Thoracic aorta (tissue), 2 donors: Measurements from ENCODE around the gene CLMN. TPM values are rescaled to one million over a fixed set of nuclear protein-coding genes. Genes with fewer than 3 reads are reported as not detected.

Source experiments
- ATAC-seq: fragments of 150-250 bp; one replicate; pipeline ENCODE4 v1.8.0; 2017; ENCODE audit warnings: low read depth; ENCODE audit not compliant: insufficient number of reproducible peaks, low FRiP score
- DNase-seq: peaks from one replicate; pipeline ENCODE4 v3.0.0-alpha.2; 2020; ENCODE audit warnings: low spot score
- H3K27ac ChIP-seq, 2 donors: fragments of 200-600 bp; sonication (generic); 1 replicate in 1 of 2; 2 replicates in 1 of 2; pipeline ENCODE4 v1.5.1; 2016; ENCODE audit warnings: mild to moderate bottlenecking in 2 of 2, moderate library complexity in 2 of 2
- H3K27me3 ChIP-seq: fragments of 200-600 bp; sonication (generic); replicated peaks from 2 replicates; pipeline ENCODE4 v1.6.0; 2016; ENCODE audit warnings: mild to moderate bottlenecking; ENCODE audit not compliant: insufficient read depth
- H3K36me3 ChIP-seq: fragments of 200-600 bp; sonication (generic); one replicate; pipeline ENCODE4 v1.5.1; 2016
- H3K4me1 ChIP-seq, 2 donors: fragments of 200-600 bp; sonication (generic); 1 replicate in 1 of 2; 2 replicates in 1 of 2; pipeline versions ENCODE4 v1.5.1 to v1.6.0; 2016; ENCODE audit warnings: low read depth in 2 of 2, mild to moderate bottlenecking in 1 of 2; ENCODE audit not compliant: control insufficient read depth in 1 of 2
- H3K4me3 ChIP-seq: fragments of 200-600 bp; sonication (generic); 2 replicates; pipeline ENCODE4 v1.5.1; 2016; ENCODE audit warnings: mild to moderate bottlenecking
- H3K9me3 ChIP-seq: fragments of 200-600 bp; sonication (generic); 2 replicates; pipeline ENCODE4 v1.5.1; 2016
- total RNA-seq, 2 donors: library from RNA; depleted of rRNA; stranded (reverse); fragments of >200 nt; gene quantifications; one replicate each; pipeline versions ENCODE4 v1.1.0 to v1.2.3, GENCODE V29; 2016
- TF ChIP-seq, protein P1 (sequence below): fragments of 200-600 bp; sonication (generic); IDR thresholded peaks from one replicate; pipeline ENCODE4 v1.5.1; 2019; ENCODE audit warnings: antibody characterized with exemption

The CLMN gene
- total RNA-seq, 2 donors from 2014 or later = 7.3 to 10.4 TPM

DNA sequence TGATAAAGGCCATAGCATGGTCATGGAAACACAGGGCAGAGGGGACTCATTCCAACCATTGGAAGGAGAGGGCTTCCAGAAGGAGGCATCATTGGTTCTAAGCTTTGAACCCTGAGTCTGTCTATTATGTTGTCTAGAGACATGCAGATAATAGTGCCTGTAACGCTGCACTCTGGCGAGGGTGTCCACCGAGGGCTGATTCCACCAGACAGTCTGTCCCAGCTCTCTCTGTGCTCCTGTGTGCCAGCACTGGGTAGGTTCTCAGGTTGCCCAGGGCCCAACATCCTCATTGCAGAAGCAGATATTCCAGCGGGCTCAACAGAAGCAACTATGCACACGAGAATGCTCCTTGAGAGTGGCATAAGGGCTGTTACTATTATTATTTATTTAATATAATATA, 18.7 kb upstream of the CLMN start:
- Histone ChIP-seq H3K27ac (no peak overlapping the region), H3K9me3 (no peaks in the 10 kb centered on the region), H3K36me3 (no peaks in the 10 kb centered on the region), H3K4me3 (no peak overlapping the region), H3K27me3 (no peaks in the 10 kb centered on the region), H3K4me1 (no peaks in the 10 kb centered on the region)
- ATAC-seq = no peak
- no peak for DNase-seq
- TF ChIP-seq, protein P1, sequence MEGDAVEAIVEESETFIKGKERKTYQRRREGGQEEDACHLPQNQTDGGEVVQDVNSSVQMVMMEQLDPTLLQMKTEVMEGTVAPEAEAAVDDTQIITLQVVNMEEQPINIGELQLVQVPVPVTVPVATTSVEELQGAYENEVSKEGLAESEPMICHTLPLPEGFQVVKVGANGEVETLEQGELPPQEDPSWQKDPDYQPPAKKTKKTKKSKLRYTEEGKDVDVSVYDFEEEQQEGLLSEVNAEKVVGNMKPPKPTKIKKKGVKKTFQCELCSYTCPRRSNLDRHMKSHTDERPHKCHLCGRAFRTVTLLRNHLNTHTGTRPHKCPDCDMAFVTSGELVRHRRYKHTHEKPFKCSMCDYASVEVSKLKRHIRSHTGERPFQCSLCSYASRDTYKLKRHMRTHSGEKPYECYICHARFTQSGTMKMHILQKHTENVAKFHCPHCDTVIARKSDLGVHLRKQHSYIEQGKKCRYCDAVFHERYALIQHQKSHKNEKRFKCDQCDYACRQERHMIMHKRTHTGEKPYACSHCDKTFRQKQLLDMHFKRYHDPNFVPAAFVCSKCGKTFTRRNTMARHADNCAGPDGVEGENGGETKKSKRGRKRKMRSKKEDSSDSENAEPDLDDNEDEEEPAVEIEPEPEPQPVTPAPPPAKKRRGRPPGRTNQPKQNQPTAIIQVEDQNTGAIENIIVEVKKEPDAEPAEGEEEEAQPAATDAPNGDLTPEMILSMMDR = no peak

DNA sequence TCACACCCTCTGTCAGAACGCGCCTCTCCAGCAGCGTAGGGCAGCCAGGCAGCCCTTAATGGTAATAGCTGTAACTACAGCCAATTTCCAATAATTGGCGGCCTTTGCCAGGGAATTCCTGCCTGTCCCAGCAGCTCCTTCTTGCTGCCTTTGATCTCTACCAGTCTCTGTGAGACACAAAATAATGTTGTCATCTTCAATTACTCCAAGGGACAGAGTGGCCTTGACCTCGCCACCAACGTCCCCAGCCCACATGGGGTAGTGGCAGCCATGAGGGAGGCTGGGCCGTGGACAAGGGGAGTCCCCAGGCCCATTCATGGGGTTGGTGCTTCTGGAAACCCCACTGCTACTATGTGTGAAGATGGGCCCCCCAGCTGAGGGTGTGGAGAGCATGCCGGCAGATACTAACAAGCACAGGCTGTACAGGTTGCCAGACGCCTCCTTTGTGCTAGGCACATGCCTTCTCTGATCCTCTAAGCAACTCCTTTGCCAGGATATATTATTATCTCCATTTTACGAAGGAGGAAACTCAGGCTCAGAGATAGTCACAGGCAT, 17.4 kb upstream of the CLMN start:
- Histone ChIP-seq H3K36me3 (no peaks in the 10 kb centered on the region), H3K27ac (no peak overlapping the region), H3K9me3 (no peaks in the 10 kb centered on the region), H3K4me1 (no peaks in the 10 kb centered on the region), H3K4me3 (no peak overlapping the region), H3K27me3 (no peaks in the 10 kb centered on the region)
- ATAC-seq (no peak), DNase-seq (no peak)
- TF ChIP-seq, protein P1 = no peak

DNA sequence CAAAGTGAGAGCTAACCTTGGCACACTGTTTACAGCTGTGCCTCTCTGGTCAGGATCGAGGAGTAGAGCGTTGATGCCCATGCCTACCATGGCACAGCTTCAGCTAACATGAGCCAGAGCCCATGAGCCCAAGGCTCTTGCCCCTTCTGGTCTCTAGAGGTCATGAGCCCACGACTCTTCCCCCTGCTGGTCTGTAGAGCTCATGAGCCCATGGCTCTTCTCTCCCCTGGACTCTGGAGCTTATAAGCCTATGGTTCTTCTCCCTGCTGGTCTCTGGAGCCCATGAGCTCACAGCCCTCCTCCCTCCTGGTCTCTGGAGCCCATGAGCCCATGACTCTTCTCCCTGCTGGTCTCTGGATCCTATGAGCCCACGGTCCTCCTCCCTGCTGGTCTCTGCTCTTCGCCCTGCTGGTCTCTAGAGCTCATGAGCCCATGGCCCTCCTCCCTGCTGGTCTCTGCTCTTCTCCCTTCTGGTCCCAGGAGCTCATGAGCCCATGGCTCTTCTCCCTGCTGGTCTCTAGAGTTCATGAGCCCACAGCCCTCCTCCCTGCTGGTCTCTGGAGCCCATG, 16.6 kb upstream of the CLMN start:
- DNase-seq = no peak
- Histone ChIP-seq H3K27me3 (no peaks in the 10 kb centered on the region), H3K36me3 (no peaks in the 10 kb centered on the region), H3K4me3 (no peak overlapping the region), H3K27ac (no peak overlapping the region), H3K9me3 (no peaks in the 10 kb centered on the region), H3K4me1 (no peaks in the 10 kb centered on the region)
- TF ChIP-seq, protein P1 = no peak
- no peak for ATAC-seq

DNA sequence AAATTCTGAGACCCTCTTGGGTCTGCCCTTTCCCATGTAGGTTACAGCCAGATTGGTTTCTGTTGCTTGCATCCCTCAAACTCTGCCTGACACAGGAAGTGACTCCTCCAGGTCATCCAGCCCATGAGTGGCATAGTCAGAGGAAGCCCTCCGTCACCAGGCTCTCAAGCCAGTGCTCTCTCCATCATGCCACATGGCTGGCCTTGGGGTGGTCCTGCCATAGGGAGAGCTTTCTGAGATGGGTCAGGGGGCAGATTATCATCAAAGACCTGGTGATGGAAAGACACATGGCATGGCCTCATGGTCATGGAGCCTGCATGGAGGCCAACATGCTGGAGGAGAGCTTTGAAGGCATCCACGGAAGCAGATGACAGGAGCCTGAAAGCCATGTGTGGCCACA, 15.4 kb upstream of the CLMN start:
- ATAC-seq (no peak), DNase-seq (no peak)
- no peaks in the 10 kb centered on the region for H3K9me3 ChIP-seq
- H3K27me3 ChIP-seq = no peaks in the 10 kb centered on the region
- no peaks in the 10 kb centered on the region for H3K36me3 ChIP-seq
- H3K27ac ChIP-seq = no peak overlapping the region
- H3K4me3 ChIP-seq = no peak overlapping the region
- H3K4me1 ChIP-seq = no peaks in the 10 kb centered on the region
- TF ChIP-seq, protein P1 = no peak

DNA sequence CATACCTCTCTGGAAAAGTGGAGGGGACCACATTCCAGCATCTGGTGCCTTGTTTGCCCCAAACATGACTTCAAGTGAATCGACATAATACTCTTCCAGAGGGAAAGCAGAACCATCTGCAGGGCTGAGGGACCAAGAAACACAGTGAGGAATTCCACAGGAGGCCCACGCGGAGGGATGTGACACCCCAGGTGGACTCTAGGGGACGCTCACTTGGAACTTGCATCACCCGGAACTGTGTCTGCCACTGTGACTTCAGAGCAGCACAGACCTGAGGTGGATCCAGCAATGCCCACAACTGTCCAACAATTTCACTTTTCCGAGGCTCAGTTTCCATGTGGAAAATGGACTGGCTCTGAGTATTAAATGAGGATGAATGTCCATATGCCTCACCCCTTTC, 14.3 kb upstream of the CLMN start:
- DNase-seq (no peak), ATAC-seq (no peak)

More for the DNA sequence above, 14.3 kb upstream of the CLMN start:
- no peaks in the 10 kb centered on the region for H3K36me3 ChIP-seq
- no peak overlapping the region for H3K27ac ChIP-seq
- H3K4me3 ChIP-seq = no peak overlapping the region
- TF ChIP-seq, protein P1 = no peak
- no peaks in the 10 kb centered on the region for H3K27me3 ChIP-seq
- H3K4me1 ChIP-seq = no peaks in the 10 kb centered on the region
- no peaks in the 10 kb centered on the region for H3K9me3 ChIP-seq
